ENCODE data around the gene SEMA4D. TPM values are rescaled to one million over a fixed set of nuclear protein-coding genes. Genes with fewer than 3 reads are reported as not detected.

SEMA4D gene
- total and polyA plus RNA-seq, 2 of the 13 experiments (the other 11 are each of a cell fraction or from before 2014, with no cell fraction given) = 0.13 to 0.16 TPM

- TF ChIP-seq TOE1 (CRISPR knock-in tag; IDR thresholded peaks at IDR 0.05) = no peak; the same call in 1 of the 2 replicates
- TF ChIP-seq ZNF331 (CRISPR knock-in tag; IDR thresholded peaks at IDR 0.05) = no peak; the same call in 1 of the 2 replicates
- peak; percentile 62; the same call in 1 of the 2 replicates for TF ChIP-seq HOXD1 (CRISPR knock-in tag; IDR thresholded peaks at IDR 0.05)
- no peak for TF ChIP-seq MYNN (CRISPR knock-in tag; IDR thresholded peaks at IDR 0.05; ENCODE audit: low read depth)
- no peak for TF ChIP-seq SCMH1 (CRISPR knock-in tag; IDR thresholded peaks at IDR 0.05; ENCODE audit: borderline replicate concordance)
- TF ChIP-seq KMT2A (CRISPR knock-in tag; IDR thresholded peaks at IDR 0.05) = peak; percentile 95
- TF ChIP-seq EZH2 (conservative IDR thresholded peaks at IDR 0.05; ENCODE audit: low read depth, low read length) = no peak
- no peak for TF ChIP-seq ZNF572 (CRISPR knock-in tag; IDR thresholded peaks at IDR 0.05)
- TF ChIP-seq ZMAT3 (CRISPR knock-in tag; conservative IDR thresholded peaks at IDR 0.05) = peak; percentile 95
- TF ChIP-seq AHR (CRISPR knock-in tag; IDR thresholded peaks at IDR 0.05) = no peak; the same call in 1 of the 2 replicates
- TF ChIP-seq SATB2 (CRISPR knock-in tag; IDR thresholded peaks at IDR 0.05) = peak; percentile 37; the same call in 1 of the 2 replicates
- TF ChIP-seq CENPX (CRISPR knock-in tag; IDR thresholded peaks at IDR 0.05) = no peak
- peak; percentile 30; the same call in 1 of the 2 replicates for TF ChIP-seq ZBTB14 (CRISPR knock-in tag; IDR thresholded peaks at IDR 0.05)
- TF ChIP-seq NFE2L2 (IDR thresholded peaks at IDR 0.05; ENCODE audit: low read length) = no peak
- peak; percentile 33; the same call in 1 of the 2 replicates for TF ChIP-seq ZNF281 (CRISPR knock-in tag; IDR thresholded peaks at IDR 0.05; ENCODE audit: borderline replicate concordance)
- peak; percentile 3; the same call in 1 of the 2 replicates for TF ChIP-seq USF2 (IDR thresholded peaks at IDR 0.05; ENCODE audit: low read depth, low read length)
- TF ChIP-seq USF2 (CRISPR knock-in tag; IDR thresholded peaks at IDR 0.05; ENCODE audit: borderline replicate concordance) = peak; percentile 71
- TF ChIP-seq ZNF253 (CRISPR knock-in tag; IDR thresholded peaks at IDR 0.05; ENCODE audit: borderline replicate concordance) = peak; percentile 59
- TF ChIP-seq XRCC5 (optimal IDR thresholded peaks at IDR 0.05; ENCODE audit: low read length) = peak; percentile 43
- peak; percentile 98 for TF ChIP-seq KMT2B (CRISPR knock-in tag; IDR thresholded peaks at IDR 0.05)
- peak; percentile 86 for TF ChIP-seq SRY (CRISPR knock-in tag; IDR thresholded peaks at IDR 0.05)
- no peak for TF ChIP-seq LRRFIP1 (CRISPR knock-in tag; conservative IDR thresholded peaks at IDR 0.05)
These were observed 179.5 kb downstream of the SEMA4D start, which contains the start of gene SECISBP2 (continued) for GRCh38 chr9:89318123-89319014.
